Measurements from ENCODE around the gene STIM1.

The STIM1 gene

GRCh38 chr11:3914805-3915204 lies 59.3 kb downstream of the STIM1 start:
- H3K4me3 ChIP-seq (ENCODE audit: low read length) = no peak overlapping the region
- no peak for TF ChIP-seq ZNF274 (IDR thresholded peaks at IDR 0.05; ENCODE audit: low read depth, low read length)

GRCh38 chr11:3916962-3917361 lies 61.5 kb downstream of the STIM1 start:
- TF ChIP-seq ZNF274 (IDR thresholded peaks at IDR 0.05; ENCODE audit: low read depth, low read length) = no peak
- no peak overlapping the region for H3K4me3 ChIP-seq (ENCODE audit: low read length)

DNA sequence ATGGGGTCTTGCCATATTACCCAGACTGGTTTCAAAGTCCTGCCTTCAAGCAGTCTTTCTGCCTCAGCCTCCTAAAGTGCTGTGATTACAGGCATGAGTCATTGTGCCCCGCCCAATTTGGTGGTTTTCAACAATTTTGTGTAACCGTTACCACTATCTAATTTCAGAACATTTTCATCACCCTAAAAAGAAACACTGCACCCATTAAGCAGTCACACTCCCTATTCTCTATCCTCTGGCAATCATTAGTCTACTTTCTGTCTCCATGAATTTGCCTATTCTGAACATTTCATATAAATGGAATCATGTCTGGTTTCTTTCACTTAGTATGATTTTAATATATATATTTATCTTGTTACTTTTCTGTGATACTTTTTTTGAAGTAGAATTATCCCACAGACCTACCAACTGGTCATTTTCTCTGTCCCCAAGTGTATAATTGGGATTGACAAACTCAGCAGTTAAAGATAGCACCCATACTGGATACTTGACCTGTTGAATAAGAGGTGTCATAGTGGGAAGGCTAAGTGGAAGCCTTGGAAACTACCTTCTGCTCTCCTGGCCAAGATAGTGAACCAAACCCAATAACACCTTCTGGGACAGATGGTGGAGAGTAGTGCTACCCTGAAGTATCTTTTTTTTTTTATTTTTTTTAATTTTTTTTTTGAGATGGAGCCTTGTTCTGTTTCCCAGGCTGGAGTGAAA lies 64.8 kb downstream of the STIM1 start:
- no peak overlapping the region; the same call in 1 of the 2 replicates for H3K4me3 ChIP-seq (ENCODE audit: low read length)
- no peak for TF ChIP-seq ZNF274 (IDR thresholded peaks at IDR 0.05; ENCODE audit: low read depth, low read length)

GRCh38 chr11:3922056-3922455 lies 66.6 kb downstream of the STIM1 start:
- no peak overlapping the region for H3K4me3 ChIP-seq (ENCODE audit: low read length)
- TF ChIP-seq ZNF274 (IDR thresholded peaks at IDR 0.05; ENCODE audit: low read depth, low read length) = no peak

GRCh38 chr11:3925513-3925912 lies 70.0 kb downstream of the STIM1 start:
- no peak for TF ChIP-seq ZNF274 (IDR thresholded peaks at IDR 0.05; ENCODE audit: low read depth, low read length)
- H3K4me3 ChIP-seq (ENCODE audit: low read length) = no peak overlapping the region

- no peak for TF ChIP-seq ZNF274 (IDR thresholded peaks at IDR 0.05; ENCODE audit: low read depth, low read length)
- no peak overlapping the region for H3K4me3 ChIP-seq (ENCODE audit: low read length)
These were observed 71.1 kb downstream of the STIM1 start for GRCh38 chr11:3926458-3927095.

- H3K4me3 ChIP-seq (ENCODE audit: low read length) = no peak overlapping the region
- no peak for TF ChIP-seq ZNF274 (IDR thresholded peaks at IDR 0.05; ENCODE audit: low read depth, low read length)
These were observed 71.8 kb downstream of the STIM1 start for GRCh38 chr11:3927129-3927796.

DNA sequence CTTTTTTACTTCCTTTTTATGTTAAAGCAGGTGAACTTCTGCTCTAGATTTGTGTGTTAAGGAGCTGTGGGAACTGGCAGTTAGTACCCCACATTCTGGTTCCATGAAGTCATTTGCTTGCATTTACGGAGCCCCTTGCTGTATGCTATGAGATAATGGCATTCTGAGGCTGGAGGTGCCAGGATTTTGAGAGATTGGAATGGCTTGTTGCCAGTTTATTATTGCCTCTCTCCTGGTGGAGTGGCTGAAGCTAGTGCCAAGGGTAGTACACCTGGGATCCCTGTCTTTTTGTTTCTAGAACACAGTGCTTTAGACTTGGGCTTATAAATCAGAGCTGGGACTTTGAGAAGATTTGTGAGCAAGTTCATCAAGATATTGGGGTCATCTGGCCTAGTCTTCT lies 73.8 kb downstream of the STIM1 start:
- no peak overlapping the region for H3K4me3 ChIP-seq (ENCODE audit: low read length)
- TF ChIP-seq ZNF274 (IDR thresholded peaks at IDR 0.05; ENCODE audit: low read depth, low read length) = no peak

DNA sequence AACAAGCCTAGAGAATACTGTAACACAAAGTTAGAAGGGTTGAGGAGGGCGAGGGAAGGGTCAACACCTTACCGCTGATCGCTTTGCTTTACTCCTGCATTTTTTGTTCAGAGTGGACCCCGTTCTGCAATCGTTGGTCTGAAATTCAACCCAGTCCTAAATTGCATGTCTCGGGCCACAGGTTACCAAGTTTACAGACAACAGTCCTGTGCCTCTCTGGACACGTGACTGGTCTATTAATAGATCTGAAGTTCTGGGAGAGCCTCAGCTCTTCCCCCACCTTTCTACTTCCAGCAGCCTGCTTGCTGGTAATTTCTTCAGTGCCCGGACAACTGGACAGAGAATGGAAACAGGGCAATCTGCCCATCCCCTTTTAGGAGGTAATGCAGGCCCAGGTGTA lies 74.2 kb downstream of the STIM1 start:
- TF ChIP-seq ZNF274 (IDR thresholded peaks at IDR 0.05; ENCODE audit: low read depth, low read length) = no peak

DNA sequence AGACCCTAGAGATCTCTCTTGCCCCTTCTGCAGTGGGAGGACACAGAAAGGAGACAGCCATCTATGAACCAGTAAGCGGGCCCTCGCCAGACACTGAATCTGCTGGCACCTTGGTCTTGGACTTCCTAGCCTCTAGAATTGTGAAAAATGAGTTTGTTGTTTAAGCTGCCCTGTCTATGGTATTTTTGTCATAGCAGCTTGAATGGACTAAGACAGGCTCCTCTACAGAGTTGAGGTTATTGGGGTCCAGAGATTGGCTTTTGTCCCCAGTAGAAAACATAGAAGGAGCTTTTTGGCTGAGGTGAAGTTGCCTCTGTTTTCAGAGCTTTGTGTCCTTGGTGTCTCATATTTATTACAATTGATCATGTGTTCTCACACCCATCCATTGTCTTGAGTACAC lies 77.2 kb downstream of the STIM1 start:
- TF ChIP-seq ZNF274 (IDR thresholded peaks at IDR 0.05; ENCODE audit: low read depth, low read length) = no peak
- no peak overlapping the region for H3K4me3 ChIP-seq (ENCODE audit: low read length)

More for the DNA sequence above, 74.2 kb downstream of the STIM1 start:
- H3K4me3 ChIP-seq (ENCODE audit: low read length) = no peak overlapping the region

DNA sequence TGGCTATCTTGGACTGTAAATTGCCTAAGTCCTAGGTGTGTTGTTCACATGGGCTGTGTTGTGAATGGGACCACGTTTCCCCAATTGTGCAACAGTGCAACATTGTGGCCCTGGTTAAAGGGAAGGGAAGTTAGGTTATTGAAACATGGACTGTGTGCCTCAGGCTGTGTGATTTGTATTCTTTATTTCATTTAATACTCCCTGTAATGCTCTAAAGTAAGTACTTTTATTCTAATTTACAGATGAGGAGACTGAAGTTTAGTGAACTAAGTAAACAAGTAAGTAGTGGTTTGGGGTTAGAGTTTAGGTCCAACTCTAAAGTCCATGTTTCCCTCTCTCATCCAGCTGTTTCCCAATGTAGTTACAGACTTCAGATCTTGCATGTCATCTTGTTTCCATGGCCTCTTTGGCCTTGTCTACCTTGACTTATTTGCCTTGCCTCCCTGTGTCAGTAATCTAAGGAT lies 77.7 kb downstream of the STIM1 start:
- no peak overlapping the region for H3K4me3 ChIP-seq (ENCODE audit: low read length)
- no peak for TF ChIP-seq ZNF274 (IDR thresholded peaks at IDR 0.05; ENCODE audit: low read depth, low read length)

GRCh38 chr11:3934658-3935057 lies 79.2 kb downstream of the STIM1 start:
- H3K4me3 ChIP-seq (ENCODE audit: low read length) = no peak overlapping the region
- no peak for TF ChIP-seq ZNF274 (IDR thresholded peaks at IDR 0.05; ENCODE audit: low read depth, low read length)

GRCh38 chr11:3936517-3936916 lies 81.1 kb downstream of the STIM1 start:
- no peak for TF ChIP-seq ZNF274 (IDR thresholded peaks at IDR 0.05; ENCODE audit: low read depth, low read length)
- H3K4me3 ChIP-seq (ENCODE audit: low read length) = no peak overlapping the region

DNA sequence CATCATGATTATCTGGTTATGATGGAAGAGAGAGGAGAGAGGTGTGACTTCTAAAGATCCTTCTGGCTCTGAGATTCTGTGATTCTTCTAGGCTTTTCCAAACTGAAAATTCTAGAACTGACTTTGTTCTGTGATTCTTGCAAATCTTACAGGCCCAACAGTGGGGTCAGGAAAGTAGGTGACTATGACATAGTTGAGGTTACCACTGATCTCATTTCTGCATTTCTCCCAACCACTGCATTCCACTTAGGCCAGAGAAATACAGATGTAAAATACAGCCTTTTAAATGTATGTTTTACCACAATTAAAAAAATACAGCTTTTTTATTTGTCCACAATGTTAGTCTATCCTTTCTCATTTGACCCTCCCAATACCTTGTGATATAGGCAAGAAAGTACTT lies 83.7 kb downstream of the STIM1 start:
- no peak overlapping the region for H3K4me3 ChIP-seq (ENCODE audit: low read length)
- no peak for TF ChIP-seq ZNF274 (IDR thresholded peaks at IDR 0.05; ENCODE audit: low read depth, low read length)

- TF ChIP-seq ZNF274 (IDR thresholded peaks at IDR 0.05; ENCODE audit: low read depth, low read length) = no peak
- H3K4me3 ChIP-seq (ENCODE audit: low read length) = no peak overlapping the region
These were observed 84.3 kb downstream of the STIM1 start for GRCh38 chr11:3939651-3940190.
